Thoracic aorta (tissue), 2 donors: ENCODE data around the gene SMPX. TPM values are rescaled to one million over a fixed set of nuclear protein-coding genes. Genes with fewer than 3 reads are reported as not detected.

ENCODE experiments used
- ATAC-seq: fragments of 150-250 bp; one replicate; pipeline ENCODE4 v1.8.0; 2017; ENCODE audit warnings: low read depth; ENCODE audit not compliant: insufficient number of reproducible peaks, low FRiP score
- DNase-seq: peaks from one replicate; pipeline ENCODE4 v3.0.0-alpha.2; 2020; ENCODE audit warnings: low spot score
- H3K27ac ChIP-seq, 2 donors: fragments of 200-600 bp; sonication (generic); 1 replicate in 1 of 2; 2 replicates in 1 of 2; pipeline ENCODE4 v1.5.1; 2016; ENCODE audit warnings: mild to moderate bottlenecking in 2 of 2, moderate library complexity in 2 of 2
- H3K27me3 ChIP-seq: fragments of 200-600 bp; sonication (generic); replicated peaks from 2 replicates; pipeline ENCODE4 v1.6.0; 2016; ENCODE audit warnings: mild to moderate bottlenecking; ENCODE audit not compliant: insufficient read depth
- H3K36me3 ChIP-seq: fragments of 200-600 bp; sonication (generic); one replicate; pipeline ENCODE4 v1.5.1; 2016
- H3K4me1 ChIP-seq, 2 donors: fragments of 200-600 bp; sonication (generic); 1 replicate in 1 of 2; 2 replicates in 1 of 2; pipeline versions ENCODE4 v1.5.1 to v1.6.0; 2016; ENCODE audit warnings: low read depth in 2 of 2, mild to moderate bottlenecking in 1 of 2; ENCODE audit not compliant: control insufficient read depth in 1 of 2
- H3K4me3 ChIP-seq: fragments of 200-600 bp; sonication (generic); 2 replicates; pipeline ENCODE4 v1.5.1; 2016; ENCODE audit warnings: mild to moderate bottlenecking
- H3K9me3 ChIP-seq: fragments of 200-600 bp; sonication (generic); 2 replicates; pipeline ENCODE4 v1.5.1; 2016
- total RNA-seq, 2 donors: library from RNA; depleted of rRNA; stranded (reverse); fragments of >200 nt; gene quantifications; one replicate each; pipeline versions ENCODE4 v1.1.0 to v1.2.3, GENCODE V29; 2016
- TF ChIP-seq, protein P1 (sequence below): fragments of 200-600 bp; sonication (generic); IDR thresholded peaks from one replicate; pipeline ENCODE4 v1.5.1; 2019; ENCODE audit warnings: antibody characterized with exemption

Gene SMPX
- total RNA-seq, 2 donors from 2014 or later: 10.4 TPM; not detected in 1

DNA sequence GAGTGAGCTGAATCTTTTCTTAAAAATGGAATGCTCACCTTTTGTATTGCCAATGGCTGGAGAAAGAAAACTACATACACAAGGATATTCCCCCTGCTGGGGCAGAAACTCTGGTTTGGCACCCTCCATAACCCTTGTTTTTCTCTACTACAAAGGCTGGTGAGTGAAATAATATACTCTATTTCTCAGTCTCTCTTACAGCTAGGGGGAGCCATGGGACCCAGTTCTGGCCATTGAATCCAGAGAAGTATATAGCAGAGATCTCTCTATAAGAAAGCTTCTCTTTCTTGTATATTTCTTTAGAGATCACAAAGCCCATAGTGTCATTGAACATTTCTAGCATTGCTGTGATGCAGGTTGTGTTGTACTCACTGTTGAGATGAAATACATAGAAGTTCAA is 49.8 kb downstream of the SMPX start:
- Histone ChIP-seq H3K9me3 (no peaks in the 10 kb centered on the region), H3K4me3 (no peak overlapping the region), H3K36me3 (no peaks in the 10 kb centered on the region), H3K27me3 (no peaks in the 10 kb centered on the region), H3K4me1 (no peaks in the 10 kb centered on the region), H3K27ac (no peak overlapping the region)
- ATAC-seq (no peak), DNase-seq (no peak)
- TF ChIP-seq, protein P1, sequence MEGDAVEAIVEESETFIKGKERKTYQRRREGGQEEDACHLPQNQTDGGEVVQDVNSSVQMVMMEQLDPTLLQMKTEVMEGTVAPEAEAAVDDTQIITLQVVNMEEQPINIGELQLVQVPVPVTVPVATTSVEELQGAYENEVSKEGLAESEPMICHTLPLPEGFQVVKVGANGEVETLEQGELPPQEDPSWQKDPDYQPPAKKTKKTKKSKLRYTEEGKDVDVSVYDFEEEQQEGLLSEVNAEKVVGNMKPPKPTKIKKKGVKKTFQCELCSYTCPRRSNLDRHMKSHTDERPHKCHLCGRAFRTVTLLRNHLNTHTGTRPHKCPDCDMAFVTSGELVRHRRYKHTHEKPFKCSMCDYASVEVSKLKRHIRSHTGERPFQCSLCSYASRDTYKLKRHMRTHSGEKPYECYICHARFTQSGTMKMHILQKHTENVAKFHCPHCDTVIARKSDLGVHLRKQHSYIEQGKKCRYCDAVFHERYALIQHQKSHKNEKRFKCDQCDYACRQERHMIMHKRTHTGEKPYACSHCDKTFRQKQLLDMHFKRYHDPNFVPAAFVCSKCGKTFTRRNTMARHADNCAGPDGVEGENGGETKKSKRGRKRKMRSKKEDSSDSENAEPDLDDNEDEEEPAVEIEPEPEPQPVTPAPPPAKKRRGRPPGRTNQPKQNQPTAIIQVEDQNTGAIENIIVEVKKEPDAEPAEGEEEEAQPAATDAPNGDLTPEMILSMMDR: no peak

DNA sequence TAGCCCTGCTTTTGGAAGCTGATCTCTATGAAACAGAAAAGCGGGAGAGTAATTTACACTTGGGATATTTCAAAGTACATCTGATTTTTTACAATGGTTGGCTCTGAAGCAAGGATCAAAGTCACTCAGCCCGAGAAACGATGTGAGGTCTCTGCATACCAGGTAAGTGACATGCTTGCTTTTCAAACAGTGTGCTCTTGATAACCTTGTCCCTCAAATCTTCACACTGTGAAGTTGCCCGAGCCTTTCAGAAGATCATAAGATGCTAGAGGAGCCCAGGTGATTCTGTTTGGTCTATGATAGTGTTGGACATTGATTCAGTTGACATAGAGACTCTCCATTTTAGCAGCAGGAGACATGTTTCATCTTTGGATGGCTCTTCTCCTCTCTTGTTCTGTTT is 52.7 kb downstream of the SMPX start:
- Histone ChIP-seq H3K4me3 (no peak overlapping the region), H3K9me3 (no peaks in the 10 kb centered on the region), H3K36me3 (no peaks in the 10 kb centered on the region), H3K27me3 (no peaks in the 10 kb centered on the region), H3K4me1 (no peaks in the 10 kb centered on the region), H3K27ac (no peak overlapping the region)
- TF ChIP-seq, protein P1: no peak
- no peak for ATAC-seq
- no peak for DNase-seq

- TF ChIP-seq, protein P1: no peak
- no peaks in the 10 kb centered on the region for H3K9me3 ChIP-seq
- no peak for ATAC-seq
- no peak overlapping the region for H3K4me3 ChIP-seq
- no peak overlapping the region for H3K27ac ChIP-seq
- no peaks in the 10 kb centered on the region for H3K27me3 ChIP-seq
- H3K4me1 ChIP-seq: no peaks in the 10 kb centered on the region
- H3K36me3 ChIP-seq: no peaks in the 10 kb centered on the region
- no peak for DNase-seq
These were observed 55.2 kb downstream of the SMPX start for GRCh38 chrX:21702725-21703124.

DNA sequence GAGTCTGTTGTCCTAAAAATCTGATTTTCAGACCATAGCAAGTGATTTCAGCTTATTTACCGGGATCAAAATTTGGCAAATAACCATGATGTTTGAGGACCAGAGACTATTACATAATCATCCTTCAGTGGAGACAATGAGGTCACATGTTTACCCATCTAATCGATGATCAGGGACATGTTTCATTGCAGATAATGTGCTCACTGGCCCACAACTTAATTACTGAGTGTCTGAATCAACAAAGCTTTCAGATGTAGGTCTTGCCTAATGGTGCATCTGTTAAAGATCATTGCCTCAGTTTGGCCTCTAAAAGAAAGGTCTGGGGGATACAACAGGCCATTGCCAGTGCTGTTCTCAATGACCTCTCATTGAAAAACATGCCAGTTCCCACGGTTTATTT is 56.9 kb downstream of the SMPX start:
- H3K27ac ChIP-seq: no peak overlapping the region
- H3K4me1 ChIP-seq: no peaks in the 10 kb centered on the region
- DNase-seq: no peak
- no peak for ATAC-seq
- TF ChIP-seq, protein P1: no peak
- H3K9me3 ChIP-seq: no peaks in the 10 kb centered on the region
- no peaks in the 10 kb centered on the region for H3K27me3 ChIP-seq
- no peaks in the 10 kb centered on the region for H3K36me3 ChIP-seq
- no peak overlapping the region for H3K4me3 ChIP-seq

GRCh38 chrX:21700275-21700674 is 57.6 kb downstream of the SMPX start:
- Histone ChIP-seq H3K4me3 (no peak overlapping the region), H3K4me1 (no peaks in the 10 kb centered on the region), H3K9me3 (no peaks in the 10 kb centered on the region), H3K27me3 (no peaks in the 10 kb centered on the region), H3K36me3 (no peaks in the 10 kb centered on the region), H3K27ac (no peak overlapping the region)
- ATAC-seq: no peak
- TF ChIP-seq, protein P1: no peak
- no peak for DNase-seq
